ENCODE data around the gene MRTFA.

The MRTFA gene

DNA sequence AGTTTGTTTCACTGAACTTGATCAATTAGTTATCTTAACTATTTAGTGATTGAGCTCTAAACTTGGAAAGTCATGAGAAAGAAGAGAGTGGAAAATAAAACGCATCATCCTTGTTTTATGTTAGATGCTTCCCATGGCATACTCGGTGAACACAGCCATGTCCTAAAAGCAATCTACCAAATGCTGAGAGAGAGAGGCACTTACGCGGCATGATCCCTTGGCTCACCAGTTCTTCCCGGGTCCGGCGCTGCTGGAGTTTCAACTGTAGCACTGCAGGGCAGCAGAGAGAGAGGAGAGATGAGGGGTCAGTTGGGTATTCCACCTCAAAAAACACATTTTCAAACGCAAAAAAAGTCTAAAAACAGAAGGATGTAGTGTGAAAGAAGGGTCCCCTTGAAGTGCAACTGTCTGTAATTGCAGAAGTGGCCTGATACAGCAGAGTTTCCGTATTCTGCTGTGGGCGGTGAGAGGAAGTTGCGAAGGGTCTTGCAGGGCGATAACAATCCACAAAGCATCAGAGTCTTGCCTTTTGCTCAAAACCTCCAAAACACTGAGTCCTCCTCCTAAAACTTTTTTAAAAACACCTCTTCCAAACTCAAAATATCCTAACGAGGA lies 173.4 kb downstream of the MRTFA start:
- peak; percentile 16 for DNase-seq (ENCODE audit: low read depth)

DNA sequence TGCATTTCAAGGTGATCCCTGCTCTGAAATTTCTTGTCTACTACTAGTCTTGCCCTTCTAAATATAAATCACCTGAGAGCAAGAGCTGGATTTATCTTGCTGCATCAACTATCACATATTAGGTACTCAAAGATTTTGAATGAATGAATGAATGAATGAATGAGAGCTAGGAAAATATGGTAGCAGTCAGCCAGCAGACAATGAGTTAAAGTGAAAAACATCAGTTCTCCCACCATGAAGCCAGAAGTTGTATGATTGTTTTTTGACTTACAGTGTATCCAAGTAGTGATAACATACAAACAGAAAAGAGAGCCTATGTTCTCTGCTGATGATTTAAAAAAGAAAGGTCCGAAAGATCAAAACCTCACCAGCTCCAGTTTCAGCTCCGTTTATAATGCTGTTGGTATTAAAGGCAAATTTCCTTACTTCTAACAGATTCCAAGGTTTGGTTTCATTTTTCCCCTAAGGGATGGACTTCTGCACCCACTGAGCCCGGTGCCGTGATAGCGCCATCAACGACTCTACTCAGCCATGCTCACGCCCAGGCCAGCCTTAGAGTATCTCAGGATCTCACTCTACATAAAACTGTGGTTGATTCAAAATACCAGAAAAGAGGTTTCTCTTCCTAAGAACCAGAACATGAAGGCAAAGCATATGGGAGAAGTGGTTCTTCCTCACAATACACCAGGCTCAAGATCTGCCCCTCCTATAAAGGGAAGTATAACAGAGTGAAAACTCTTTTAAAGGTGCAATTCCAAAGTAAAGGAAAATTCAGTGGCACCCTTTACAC lies 174.1 kb downstream of the MRTFA start:
- DNase-seq (ENCODE audit: low read depth): peak; percentile 7

DNA sequence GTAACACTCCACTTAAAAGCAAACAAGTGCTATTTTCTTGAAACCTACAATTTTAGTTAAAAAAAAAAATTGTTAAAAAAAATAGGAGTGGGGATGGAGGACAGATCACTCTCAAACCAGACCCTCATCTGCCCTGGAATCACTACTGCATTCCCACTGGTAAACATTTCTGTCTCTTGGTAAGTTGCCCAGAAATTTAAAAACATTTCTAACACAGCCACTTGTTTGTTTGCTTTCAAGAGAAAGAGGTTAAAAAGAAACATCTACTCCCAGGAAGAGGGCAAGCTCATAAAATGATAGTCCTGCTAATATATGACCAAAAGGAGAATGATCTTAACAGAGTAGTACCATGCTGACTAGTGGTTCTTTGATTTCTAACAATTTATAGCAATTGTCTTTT lies 182.8 kb downstream of the MRTFA start:
- DNase-seq (ENCODE audit: low read depth): no peak

DNA sequence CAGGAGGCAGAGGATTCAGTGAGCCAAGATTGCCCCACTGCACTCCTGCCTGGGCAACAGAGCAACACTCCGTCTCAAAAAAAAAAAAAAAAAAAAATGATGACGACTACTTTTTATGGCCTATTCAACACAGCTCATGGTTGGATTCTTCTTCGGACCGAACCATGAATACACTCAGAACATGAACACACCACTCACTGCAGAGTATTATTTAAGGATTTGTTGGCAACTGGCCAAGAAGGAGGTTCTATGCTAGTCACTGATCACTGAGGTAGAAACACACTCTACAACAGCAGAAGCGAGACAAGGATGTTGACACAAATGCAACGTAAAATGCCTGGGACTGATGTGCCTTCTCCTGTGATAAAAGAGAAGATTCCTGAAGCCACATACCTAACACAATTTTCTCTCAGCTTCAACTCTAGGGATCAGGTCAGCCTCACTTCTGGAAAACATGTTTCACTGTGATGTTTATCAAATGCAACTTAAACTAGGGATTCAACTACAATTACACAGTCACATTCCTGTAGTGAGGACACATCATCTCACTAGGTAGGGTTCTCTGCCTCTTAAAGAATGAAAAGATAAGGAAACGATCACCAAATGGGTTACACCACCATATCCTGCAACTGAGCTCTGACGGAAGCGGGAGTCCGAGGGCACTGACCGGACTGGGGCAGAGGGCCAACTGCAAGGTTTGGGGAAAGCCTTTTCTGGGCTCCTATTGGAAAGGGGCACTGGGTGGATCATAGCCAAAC lies 183.6 kb downstream of the MRTFA start:
- DNase-seq (ENCODE audit: low read depth): no peak

DNA sequence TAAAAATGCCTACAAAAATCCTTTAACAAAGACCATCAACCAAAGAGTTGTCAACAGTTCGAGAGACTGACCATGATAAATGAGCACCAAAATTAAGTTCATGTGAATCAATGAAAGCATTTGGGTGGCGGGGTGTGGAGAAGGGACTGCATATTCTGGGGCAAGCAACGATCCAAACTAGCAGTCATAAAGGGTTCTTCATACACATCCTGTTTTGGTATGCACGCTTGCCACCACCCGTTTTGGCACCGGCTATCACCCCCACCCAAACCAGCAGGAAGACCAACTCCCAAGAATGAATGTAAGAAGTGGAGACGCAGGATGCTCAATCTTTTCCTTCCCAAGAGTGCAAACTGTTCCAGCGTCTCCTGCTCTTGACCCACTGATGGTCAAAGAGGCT lies 185.3 kb downstream of the MRTFA start:
- DNase-seq (ENCODE audit: low read depth): no peak

DNA sequence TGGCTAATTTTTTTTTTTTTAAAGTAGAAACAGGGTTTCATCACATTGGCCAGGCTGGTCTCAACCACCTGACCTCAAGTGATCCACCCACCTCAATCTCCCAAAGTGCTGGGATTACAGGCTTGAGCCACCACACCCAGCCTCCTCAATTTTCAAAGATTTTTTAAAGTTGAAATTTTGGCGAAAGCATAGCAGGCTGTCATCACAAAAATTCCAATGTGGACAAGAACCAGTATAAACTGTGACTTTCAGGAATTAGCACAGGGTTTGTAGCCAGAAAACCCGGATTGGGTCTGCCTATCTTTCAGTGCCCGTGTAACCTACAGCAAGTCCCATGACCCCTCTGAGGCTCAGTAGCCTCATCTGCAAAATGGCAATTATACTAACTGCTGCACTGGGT lies 185.9 kb downstream of the MRTFA start:
- no peak for DNase-seq (ENCODE audit: low read depth)

DNA sequence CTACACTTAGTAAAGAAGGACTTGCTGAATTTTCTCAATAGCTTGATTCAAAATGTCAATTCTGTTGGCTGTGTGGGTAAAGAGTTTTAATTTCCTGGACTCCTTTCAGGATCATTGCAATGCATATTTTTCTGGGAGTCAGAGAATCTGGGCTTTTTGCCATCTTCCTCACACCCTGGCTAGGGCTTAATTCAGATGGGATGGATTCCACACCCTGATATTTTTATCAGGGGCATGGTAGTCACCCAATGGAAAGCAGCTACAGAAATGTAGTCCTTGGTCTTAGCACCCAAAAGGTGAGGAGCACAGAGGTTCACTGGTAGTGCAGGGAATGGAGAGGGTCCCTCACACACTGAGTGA lies 186.9 kb downstream of the MRTFA start:
- no peak for DNase-seq (ENCODE audit: low read depth)

DNA sequence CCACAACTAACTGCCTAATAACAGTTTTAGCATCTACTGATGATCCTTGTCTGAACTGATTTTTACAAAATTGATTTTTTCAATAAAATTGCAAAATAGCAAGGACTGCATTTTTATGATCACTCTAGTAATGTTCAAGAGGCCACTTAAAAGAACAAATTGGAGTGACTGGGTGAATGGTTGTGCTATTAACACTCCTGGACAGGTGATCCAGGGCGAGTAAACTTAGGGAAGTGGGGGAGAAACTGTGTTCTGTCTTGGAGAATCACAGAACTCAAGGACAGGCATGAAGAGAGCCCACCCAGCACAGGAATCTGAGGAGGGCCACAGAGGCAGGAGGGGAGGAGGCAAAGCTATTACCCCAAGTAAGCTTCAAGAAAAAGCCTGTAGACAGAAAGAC lies 190.3 kb downstream of the MRTFA start:
- no peak for DNase-seq (ENCODE audit: low read depth)

DNA sequence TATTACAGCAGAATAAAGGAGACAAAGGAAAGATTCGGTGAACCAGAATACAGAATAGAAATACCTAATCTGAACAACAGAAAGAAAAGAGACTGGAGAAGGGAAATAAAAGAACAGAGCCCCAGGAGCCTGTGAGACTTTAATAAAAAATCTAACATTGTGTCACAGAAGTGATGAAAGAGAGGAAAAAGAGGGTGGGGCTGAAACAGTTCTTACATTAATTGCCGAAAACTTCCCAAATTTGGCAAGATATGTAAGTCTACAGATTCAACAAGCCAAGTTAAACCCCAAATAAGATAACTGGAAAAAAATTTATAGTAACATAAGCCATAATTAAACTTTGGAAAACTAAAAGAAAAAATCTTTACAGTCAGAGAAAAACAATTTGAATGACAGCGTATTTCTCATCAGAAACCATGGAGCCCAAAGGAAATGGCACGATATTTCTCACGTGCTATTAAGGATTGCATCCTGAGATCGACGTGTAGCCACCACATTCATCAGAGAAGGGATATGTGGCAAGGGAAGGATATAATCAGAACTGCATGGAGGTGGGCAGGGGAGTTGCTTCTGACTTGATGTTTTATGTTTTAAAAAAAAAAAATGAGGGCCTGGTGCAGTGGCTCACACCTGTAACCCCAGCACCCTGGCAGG lies 192.2 kb downstream of the MRTFA start:
- DNase-seq (ENCODE audit: low read depth): no peak

DNA sequence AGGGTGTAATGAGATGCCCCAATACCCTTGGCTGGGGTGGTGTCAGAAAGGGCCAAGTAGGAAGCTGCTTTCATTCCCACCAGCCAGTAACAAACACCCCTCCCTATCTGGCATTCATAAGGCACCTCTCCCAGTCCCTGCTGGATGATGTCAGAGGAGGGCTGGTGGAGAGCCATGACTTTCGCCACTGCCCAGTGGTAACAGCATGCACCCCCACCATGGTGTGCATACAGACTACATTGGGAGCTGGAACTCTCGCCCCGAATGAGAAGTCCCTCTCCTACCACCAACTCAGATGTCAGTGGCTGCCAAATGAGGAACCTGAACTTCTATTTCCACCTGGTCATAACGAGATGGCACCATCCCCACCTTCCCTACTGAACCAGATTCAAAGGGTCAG lies 192.8 kb downstream of the MRTFA start:
- no peak for DNase-seq (ENCODE audit: low read depth)

DNA sequence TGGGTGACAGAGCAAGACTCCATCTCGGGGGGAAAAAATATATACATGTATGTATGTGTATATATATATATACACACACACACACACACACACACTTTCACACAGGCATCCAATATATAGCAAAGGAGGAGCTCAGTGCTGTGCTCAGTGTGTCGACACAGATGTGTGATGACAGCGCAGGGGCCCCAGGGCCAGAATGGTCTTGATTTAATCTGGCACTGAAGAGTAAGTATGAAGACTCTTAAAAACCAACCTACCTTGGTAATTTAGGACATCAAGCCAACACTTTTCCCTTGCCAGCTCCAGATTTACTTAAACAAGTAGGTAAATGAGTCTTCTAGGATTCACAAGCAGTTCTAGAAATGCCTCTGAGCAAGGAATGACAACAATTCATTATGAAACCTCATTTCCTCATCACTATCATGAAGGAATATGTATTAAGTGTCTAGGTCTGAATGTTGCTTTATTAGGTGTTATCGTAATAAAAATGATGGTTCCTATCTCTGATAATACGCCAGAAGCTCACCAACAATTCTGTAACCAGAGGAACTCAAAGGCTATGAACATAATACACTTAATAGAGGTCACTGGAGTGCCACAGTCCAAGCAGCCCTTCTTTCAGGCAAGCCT lies 194.6 kb downstream of the MRTFA start:
- DNase-seq (ENCODE audit: low read depth): no peak

DNA sequence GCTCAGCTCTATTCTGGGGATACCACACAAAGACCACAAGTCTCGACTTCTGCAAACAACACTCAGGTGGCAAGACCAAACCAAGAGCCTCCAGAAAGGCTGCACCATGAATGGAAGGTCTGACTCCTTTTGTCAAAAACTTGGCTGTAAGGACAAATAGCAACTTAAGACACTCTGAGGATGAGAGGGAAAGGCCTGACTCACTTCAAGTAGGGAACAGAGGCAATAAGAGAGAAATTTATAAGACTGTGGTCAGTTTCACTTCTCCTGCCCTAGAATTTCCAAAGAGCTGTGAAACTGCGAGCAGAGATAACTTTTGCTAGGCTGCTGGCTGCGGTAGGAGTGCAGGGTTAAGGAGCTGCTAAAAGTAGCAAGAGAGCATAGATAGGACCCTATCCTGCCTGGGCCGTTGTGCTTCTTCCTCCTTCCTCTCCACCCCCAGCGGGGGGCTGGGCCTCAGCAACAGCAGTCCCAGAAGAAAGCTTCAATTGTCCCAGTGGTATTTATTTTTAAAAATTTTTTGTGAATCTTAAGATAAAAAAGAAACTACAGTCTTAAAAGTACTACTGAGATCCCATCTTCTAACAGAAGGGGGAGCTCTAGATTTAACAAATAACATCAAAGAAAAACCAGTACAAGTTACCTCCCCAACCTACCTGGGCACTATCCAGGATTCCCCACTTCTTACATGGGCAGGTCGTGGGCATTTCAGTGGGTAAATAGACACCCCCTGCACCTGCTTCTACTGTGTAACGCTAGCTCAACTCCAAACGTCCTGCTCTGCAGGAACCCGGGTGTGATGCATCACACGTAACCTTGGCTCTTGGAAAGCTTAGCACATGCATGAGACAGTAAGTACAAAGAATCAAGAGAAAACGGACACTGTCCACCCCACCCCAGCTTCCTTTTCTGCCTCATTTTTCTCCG lies 199.8 kb downstream of the MRTFA start:
- no peak for DNase-seq (ENCODE audit: low read depth)

DNA sequence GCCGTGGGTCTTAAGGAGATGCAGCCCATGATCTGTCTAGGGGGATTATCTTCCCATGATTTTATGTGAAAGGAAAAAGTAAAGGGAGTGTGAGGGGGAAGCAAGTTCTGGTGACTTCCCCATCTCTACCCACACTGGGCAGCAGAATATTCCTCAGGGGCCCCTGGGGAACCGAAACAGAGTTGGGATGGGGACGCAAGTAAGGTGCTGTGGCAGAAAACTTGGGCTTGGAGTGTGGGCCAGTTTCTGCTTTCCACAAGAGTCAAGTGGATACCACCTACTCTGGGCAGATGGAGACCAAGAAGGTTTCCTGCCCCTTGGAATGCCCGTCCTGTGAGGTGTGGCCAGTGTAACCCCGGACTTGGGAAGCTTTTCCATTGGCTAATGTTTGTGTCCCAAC lies 201.8 kb downstream of the MRTFA start:
- DNase-seq (ENCODE audit: low read depth): no peak

DNA sequence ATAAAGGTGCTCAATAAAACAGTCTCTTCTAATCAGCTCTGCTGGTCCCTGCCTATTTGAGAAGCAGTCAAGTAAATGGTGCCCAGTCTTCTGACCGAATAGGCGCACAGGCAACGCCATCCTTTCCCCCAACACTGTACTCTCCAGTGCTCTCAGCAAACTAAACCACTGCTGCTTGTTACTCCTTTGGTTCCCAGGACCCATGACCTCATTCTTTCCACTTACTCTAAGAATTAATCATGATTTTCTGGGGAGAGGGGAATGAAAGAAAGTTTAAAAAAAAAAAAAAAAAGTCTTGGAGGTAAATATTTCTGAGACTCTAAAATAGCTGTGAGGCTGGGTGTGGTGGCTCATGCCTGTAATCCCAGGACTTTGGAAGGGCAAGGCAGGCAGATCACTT lies 202.4 kb downstream of the MRTFA start:
- no peak for DNase-seq (ENCODE audit: low read depth)

DNA sequence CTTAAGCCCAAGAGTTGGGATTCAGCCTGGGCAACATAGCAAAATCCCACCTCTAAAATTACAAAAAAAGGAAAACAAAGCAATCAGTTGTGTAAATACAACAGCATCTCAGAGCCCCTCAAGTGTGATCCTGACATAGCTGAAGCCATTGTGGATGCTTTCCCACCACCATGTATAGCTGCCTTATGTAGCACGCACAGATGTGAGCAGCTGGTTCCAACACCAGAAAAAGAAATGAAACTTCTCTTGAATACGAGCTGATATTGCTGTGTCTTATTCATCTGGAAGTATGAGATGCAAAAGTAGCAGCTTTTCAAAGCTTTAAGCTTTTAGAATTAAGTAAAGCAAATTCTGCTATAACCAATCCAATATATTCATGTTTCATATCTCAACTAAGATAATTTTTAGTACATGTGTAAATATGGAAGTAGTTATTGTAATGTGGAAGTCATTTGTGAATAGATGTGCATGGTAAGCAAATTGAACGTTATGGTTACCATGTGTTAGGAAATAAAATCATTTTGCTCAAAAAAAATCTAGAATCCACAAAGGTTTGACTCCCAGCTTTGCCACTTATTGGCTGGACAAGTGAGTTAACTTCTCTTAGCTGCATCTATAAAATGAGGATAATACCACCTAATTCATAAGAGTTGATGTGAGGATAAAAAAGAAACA lies 203.0 kb downstream of the MRTFA start:
- DNase-seq (ENCODE audit: low read depth): no peak

DNA sequence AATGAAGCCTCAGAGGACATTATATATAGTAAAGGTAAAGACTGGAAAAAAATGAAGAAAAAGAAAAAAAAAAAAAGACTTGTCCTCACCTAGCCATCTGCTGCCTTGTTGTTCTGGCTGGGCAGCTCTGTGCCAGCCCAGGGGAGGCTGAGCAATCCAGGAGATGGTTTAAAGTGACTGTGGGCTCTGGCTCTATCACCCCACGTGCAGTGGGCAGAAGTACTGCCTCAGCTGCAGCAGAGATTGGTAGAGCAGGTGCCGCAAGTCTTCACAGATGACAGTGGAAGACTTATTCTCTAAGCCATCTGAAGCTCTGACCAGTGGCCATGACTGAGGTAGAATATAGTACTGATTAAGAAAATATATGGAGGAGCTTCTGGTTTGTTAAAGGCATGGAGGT lies 203.9 kb downstream of the MRTFA start:
- no peak for DNase-seq (ENCODE audit: low read depth)

DNA sequence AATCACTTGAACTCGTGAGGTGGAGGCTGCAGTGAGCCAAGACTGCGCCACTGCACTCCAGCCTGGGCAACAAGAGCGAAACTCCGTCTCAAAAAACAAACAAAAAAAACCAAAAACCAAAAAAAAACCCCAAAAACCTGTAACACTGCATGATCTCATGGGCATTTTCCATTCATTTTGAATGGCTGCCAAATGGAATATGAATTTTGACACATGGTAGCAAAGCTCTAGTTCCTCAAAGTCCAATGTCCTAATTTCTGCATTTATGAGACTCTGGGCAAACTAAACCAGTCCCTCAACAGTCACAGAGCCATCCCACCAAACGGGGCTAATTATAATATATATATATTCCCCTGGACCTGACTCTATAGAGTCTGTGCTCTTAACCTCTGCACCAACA lies 204.4 kb downstream of the MRTFA start:
- DNase-seq (ENCODE audit: low read depth): no peak

DNA sequence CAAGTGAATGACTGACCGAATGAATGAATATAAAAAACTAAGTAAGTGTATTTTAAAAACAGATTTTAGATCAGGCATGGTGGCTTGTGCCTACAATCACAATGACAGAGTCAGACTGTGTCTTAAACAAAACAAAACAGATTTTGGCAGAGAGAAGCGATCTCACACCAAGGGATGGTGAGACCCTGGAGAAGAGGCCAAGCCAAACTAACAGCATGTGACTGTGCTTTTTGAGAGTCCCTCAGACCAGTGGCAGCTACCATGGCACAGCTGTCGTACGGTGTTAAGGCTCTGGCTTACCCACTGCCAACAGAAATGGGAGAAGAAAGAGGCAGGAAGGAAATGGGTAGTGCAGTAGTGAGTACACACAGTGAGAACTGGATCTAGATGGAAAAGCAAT lies 205.5 kb downstream of the MRTFA start:
- no peak for DNase-seq (ENCODE audit: low read depth)

DNA sequence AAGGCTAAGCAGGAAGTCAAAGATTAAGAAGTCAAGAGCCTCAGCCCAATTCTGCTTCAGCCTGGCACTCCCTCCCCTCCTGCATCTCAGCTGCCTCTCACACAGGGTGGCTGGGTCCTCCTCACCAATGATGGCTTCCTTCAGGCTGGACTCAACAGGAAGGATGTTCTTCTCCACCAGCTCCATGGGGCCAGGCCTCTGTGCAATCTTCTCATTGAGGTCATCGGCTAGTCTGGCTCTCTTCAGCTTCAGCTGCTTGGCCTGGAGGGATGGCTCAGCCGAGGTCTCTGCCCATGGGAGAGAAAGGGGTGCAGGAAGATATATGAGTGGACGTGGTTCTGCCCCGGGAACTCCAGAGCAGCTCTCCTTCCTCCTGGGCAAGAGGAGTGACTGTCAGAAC lies 207.0 kb downstream of the MRTFA start:
- no peak for DNase-seq (ENCODE audit: low read depth)

DNA sequence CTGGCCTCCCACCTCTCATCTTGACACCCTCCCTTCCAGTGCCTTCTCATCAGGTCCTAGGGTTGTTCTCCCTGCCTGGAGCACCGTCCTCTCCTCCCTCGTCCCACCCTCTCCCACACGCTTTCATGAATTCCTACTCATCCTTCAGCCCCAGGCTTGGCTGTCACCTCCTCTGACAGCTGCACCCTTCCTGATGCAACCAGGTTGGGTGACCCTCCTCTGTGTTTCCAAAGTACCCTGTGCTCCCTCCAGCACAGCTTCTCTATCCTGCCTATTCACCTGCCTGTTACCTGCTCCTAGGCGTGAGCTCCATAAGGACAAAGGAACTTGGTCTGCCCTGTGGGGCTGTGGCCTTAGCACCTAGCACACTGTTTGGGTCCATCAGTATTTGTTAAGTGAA lies 207.7 kb downstream of the MRTFA start:
- DNase-seq (ENCODE audit: low read depth): no peak

Data from stimulated activated CD4-positive, alpha-beta T cell treated with anti-CD3 and anti-CD28 coated beads, Interleukin-2, amount 100 ng/mL, for 4 hours (primary cell).